ENCODE data around the gene CLEC9A. TPM values are rescaled to one million over a fixed set of nuclear protein-coding genes. Genes with fewer than 3 reads are reported as not detected.

Gene CLEC9A
- polyA plus RNA-seq, 3 donors: 0.07 to 0.59 TPM; not detected in 1

- H3K4me2 ChIP-seq (replicated peaks; ENCODE audit: extremely low read depth, low read length, poor library complexity, severe bottlenecking): no peak overlapping the region
- H3K9me3 Mint-ChIP-seq: peaks cover 7 to 24% (median 15%) of the 10 kb centered on the region in 7 donors
- H3K4me3 Mint-ChIP-seq: no peak overlapping the region
- no peak overlapping the region for H3K27ac ChIP-seq (ENCODE audit: low read depth in 1 of 2, low read length in 2 of 2)
- H2AFZ ChIP-seq (ENCODE audit: insufficient read depth, low read depth, low read length, poor library complexity, severe bottlenecking): no peak overlapping the region
- intact Hi-C loops (cut with micrococcal nuclease): no loop called here
- no peaks in the 10 kb centered on the region for H4K20me1 ChIP-seq (ENCODE audit: insufficient read depth, low read length)
- H3K27me3 ChIP-seq (ENCODE audit: control insufficient read depth in 2 of 2, insufficient read depth in 2 of 2, low read length in 2 of 2): no peaks in the 10 kb centered on the region
- no CpG with 5 or more reads among the region's 6 CpGs for WGBS (ENCODE audit: insufficient coverage)
- no peak for TF ChIP-seq CTCF (IDR thresholded peaks at IDR 0.05)
- peaks cover 44% of the 10 kb centered on the region for H3K4me1 Mint-ChIP-seq
- no peak overlapping the region for H3K4me3 ChIP-seq (replicated peaks in 1 of 3; ENCODE audit: low read depth in 2 of 3, low read length in 3 of 3)
- H3K4me1 ChIP-seq (ENCODE audit: control insufficient read depth in 1 of 2, insufficient read depth in 2 of 2, low read length in 2 of 2): peaks cover 41 to 52% of the 10 kb centered on the region in 2 donors
- no peak overlapping the region for H3K27ac Mint-ChIP-seq
- no peak overlapping the region for H3K9ac ChIP-seq (ENCODE audit: insufficient read depth, low read length, poor library complexity, severe bottlenecking)
- DNase-seq: no peak
- peaks cover 0 to 3% (median 0%) of the 10 kb centered on the region in 3 donors for H3K27me3 Mint-ChIP-seq (ENCODE audit: low read depth in 3 of 3)
- H3K79me2 ChIP-seq (ENCODE audit: insufficient read depth, low read length): no peaks in the 10 kb centered on the region
- H3K9me3 ChIP-seq (replicated peaks in 1 of 2; ENCODE audit: control insufficient read depth in 1 of 2, insufficient read depth in 1 of 2, low read length in 2 of 2): peaks cover 7 to 12% of the 10 kb centered on the region in 2 donors
- H3K36me3 Mint-ChIP-seq: peaks cover 12 to 19% of the 10 kb centered on the region in 2 donors
- H3K36me3 ChIP-seq (replicated peaks in 1 of 2; ENCODE audit: control insufficient read depth in 1 of 2, insufficient read depth in 2 of 2, low read length in 2 of 2): peaks cover 0 to 6% of the 10 kb centered on the region in 2 donors
These were observed 54.3 kb downstream of the CLEC9A start for GRCh38 chr12:10084733-10085132.

GRCh38 chr12:10086387-10086786, 55.9 kb downstream of the CLEC9A start:
- peaks cover 36 to 44% of the 10 kb centered on the region in 2 donors for H3K4me1 ChIP-seq (ENCODE audit: control insufficient read depth in 1 of 2, insufficient read depth in 2 of 2, low read length in 2 of 2)
- no peak overlapping the region for H3K9ac ChIP-seq (ENCODE audit: insufficient read depth, low read length, poor library complexity, severe bottlenecking)
- Mint-ChIP-seq H3K4me1 (peaks cover 38% of the 10 kb centered on the region), H3K36me3 (peaks cover 12 to 19% of the 10 kb centered on the region in 2 donors), H3K27ac (no peak overlapping the region), H3K4me3 (no peak overlapping the region), H3K9me3 (peaks cover 7 to 24% (median 15%) of the 10 kb centered on the region in 7 donors), H3K27me3 (ENCODE audit: low read depth in 3 of 3) (peaks cover 0 to 3% (median 0%) of the 10 kb centered on the region in 3 donors)
- WGBS (ENCODE audit: insufficient coverage): no CpG with 5 or more reads among the region's 3 CpGs
- no peak overlapping the region for H2AFZ ChIP-seq (ENCODE audit: insufficient read depth, low read depth, low read length, poor library complexity, severe bottlenecking)
- H3K27ac ChIP-seq (ENCODE audit: low read depth in 1 of 2, low read length in 2 of 2): no peak overlapping the region
- H3K36me3 ChIP-seq (replicated peaks in 1 of 2; ENCODE audit: control insufficient read depth in 1 of 2, insufficient read depth in 2 of 2, low read length in 2 of 2): peaks cover 0 to 6% of the 10 kb centered on the region in 2 donors
- no peaks in the 10 kb centered on the region for H3K27me3 ChIP-seq (ENCODE audit: control insufficient read depth in 2 of 2, insufficient read depth in 2 of 2, low read length in 2 of 2)
- H3K4me2 ChIP-seq (replicated peaks; ENCODE audit: extremely low read depth, low read length, poor library complexity, severe bottlenecking): no peak overlapping the region
- no peaks in the 10 kb centered on the region for H4K20me1 ChIP-seq (ENCODE audit: insufficient read depth, low read length)
- no peak for TF ChIP-seq CTCF (IDR thresholded peaks at IDR 0.05)
- H3K79me2 ChIP-seq (ENCODE audit: insufficient read depth, low read length): no peaks in the 10 kb centered on the region
- no peak overlapping the region for H3K4me3 ChIP-seq (replicated peaks in 1 of 3; ENCODE audit: low read depth in 2 of 3, low read length in 3 of 3)
- no peak for DNase-seq
- H3K9me3 ChIP-seq (replicated peaks in 1 of 2; ENCODE audit: control insufficient read depth in 1 of 2, insufficient read depth in 1 of 2, low read length in 2 of 2): peaks cover 7 to 12% of the 10 kb centered on the region in 2 donors
- intact Hi-C loops (cut with micrococcal nuclease): no loop called here
